ENCODE data around the gene IFNGR1.

The IFNGR1 gene

DNA sequence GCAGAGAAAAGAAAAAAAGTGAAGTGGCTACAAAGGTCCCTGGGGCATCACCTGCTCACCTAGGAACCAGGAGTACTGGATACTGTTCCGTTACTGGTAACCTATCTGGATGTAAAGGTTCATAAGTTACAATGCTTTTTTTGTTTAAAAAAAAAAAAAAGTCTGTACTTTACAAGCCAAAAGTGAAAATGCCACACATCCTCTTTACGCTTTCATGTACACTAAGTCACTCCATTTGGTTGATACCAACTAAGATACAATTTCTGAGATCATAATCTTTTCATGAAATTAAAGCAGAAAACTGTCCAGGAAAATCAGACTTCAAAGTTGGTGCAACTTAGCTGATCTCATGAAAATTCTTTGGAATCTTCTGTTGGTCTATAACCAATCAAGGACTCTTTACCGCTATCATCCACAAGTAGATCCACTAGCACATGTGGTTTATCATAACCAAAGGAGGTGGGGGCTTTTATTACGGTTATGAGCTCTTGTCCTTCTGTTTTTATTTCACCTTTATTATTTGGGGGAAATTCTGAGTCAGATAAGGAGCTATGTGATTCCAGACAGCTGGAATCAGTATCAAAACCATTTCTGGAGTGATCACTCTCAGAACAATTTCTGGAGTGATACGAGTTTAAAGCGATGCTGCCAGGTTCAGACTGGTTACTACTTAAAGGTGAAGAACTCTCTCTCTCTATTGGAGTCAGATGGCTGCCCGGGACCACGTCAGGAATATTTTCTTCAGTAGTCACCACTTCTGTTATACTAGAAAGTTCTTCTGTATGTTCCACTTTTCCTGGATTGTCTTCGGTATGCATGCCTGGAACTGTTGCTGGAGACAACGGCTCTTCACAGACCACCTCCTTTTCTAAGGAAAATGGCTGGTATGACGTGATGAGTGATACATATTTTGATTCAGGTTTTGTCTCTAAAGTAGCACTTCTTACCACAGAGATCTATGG lies 21.2 kb downstream of the IFNGR1 start:
- ATAC-seq (ENCODE audit: insufficient read depth, low read depth) = no peak
- Histone ChIP-seq H3K36me3 (ENCODE audit: insufficient read depth, low read length) (peaks cover 49% of the 10 kb centered on the region), H4K20me1 (ENCODE audit: insufficient read depth, low read length) (no peaks in the 10 kb centered on the region)

DNA sequence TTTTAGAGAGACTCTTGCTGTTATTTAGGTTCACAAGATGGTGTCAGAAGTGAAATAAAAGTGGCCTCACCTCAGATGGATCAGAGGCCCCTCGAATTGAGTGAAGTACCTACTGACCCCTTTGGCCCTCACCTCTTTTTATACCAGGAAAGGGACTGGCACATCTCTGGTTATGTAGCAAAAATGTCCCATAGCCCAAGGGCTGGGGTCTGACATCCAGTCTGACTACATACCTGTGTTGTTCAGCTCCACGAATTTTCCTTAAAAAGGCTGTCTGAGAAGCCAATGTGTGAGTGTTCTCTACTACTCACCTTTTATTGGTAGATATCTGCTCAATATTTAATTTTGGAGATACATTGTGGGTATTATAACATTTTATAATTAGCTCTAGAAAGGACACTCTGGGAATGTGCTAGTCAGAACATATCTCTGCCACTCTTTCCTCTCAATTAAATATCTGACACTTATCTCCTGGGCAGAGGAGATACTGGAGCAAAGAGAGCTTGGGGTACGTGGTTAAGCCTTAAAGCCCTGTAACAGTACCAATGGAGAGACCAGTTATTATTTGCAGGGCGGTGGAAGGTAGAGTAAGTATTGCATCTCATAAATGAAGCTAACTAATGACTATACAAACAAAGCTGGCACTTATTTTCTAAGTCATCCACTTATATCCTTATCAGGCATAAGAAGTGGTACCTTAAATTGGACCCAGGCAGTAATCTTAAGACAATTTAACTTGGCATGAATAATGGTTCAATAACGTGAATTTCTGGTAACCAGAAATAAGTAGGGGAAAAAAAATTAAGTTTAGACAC lies 25.7 kb downstream of the IFNGR1 start:
- Histone ChIP-seq H3K27me3 (ENCODE audit: insufficient read depth, low read length, poor library complexity) (no peaks in the 10 kb centered on the region), H3K27ac (ENCODE audit: low read length) (no peak overlapping the region), H3K9ac (ENCODE audit: low read depth, low read length) (no peak overlapping the region), H3K4me2 (ENCODE audit: insufficient read depth, low read length) (no peak overlapping the region), H3K79me2 (ENCODE audit: insufficient read depth, low read length) (no peaks in the 10 kb centered on the region), H2AFZ (ENCODE audit: low read depth, low read length) (no peak overlapping the region), H3K4me3 (ENCODE audit: low read depth in 1 of 2, low read length in 2 of 2) (no peak overlapping the region), H3K36me3 (ENCODE audit: insufficient read depth, low read length) (peaks cover 11% of the 10 kb centered on the region), H3K9me3 (ENCODE audit: insufficient read depth, low read length, severe bottlenecking) (peaks cover 23% of the 10 kb centered on the region), H3K4me1 (ENCODE audit: insufficient read depth, low read length) (0 out of 2 replicates have a peak, but pooled peaks cover 4% of the 10 kb centered on the region), H4K20me1 (ENCODE audit: insufficient read depth, low read length) (no peaks in the 10 kb centered on the region)
- TF ChIP-seq EZH2 (IDR thresholded peaks at IDR 0.05; ENCODE audit: borderline replicate concordance, low read depth, low read length, severe bottlenecking) = no peak
- TF ChIP-seq, protein P1, sequence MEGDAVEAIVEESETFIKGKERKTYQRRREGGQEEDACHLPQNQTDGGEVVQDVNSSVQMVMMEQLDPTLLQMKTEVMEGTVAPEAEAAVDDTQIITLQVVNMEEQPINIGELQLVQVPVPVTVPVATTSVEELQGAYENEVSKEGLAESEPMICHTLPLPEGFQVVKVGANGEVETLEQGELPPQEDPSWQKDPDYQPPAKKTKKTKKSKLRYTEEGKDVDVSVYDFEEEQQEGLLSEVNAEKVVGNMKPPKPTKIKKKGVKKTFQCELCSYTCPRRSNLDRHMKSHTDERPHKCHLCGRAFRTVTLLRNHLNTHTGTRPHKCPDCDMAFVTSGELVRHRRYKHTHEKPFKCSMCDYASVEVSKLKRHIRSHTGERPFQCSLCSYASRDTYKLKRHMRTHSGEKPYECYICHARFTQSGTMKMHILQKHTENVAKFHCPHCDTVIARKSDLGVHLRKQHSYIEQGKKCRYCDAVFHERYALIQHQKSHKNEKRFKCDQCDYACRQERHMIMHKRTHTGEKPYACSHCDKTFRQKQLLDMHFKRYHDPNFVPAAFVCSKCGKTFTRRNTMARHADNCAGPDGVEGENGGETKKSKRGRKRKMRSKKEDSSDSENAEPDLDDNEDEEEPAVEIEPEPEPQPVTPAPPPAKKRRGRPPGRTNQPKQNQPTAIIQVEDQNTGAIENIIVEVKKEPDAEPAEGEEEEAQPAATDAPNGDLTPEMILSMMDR (IDR thresholded peaks at IDR 0.05; ENCODE audit: borderline replicate concordance, extremely low read depth, low read length, poor library complexity, severe bottlenecking) = no peak
- ATAC-seq (ENCODE audit: insufficient read depth, low read depth) (no peak), DNase-seq (no peak)

More for the DNA sequence above, 21.2 kb downstream of the IFNGR1 start:
- H2AFZ ChIP-seq (ENCODE audit: low read depth, low read length) = no peak overlapping the region
- TF ChIP-seq, protein P1 (IDR thresholded peaks at IDR 0.05; ENCODE audit: borderline replicate concordance, extremely low read depth, low read length, poor library complexity, severe bottlenecking) = no peak
- TF ChIP-seq EZH2 (IDR thresholded peaks at IDR 0.05; ENCODE audit: borderline replicate concordance, low read depth, low read length, severe bottlenecking) = no peak
- H3K9me3 ChIP-seq (ENCODE audit: insufficient read depth, low read length, severe bottlenecking) = no peaks in the 10 kb centered on the region
- H3K79me2 ChIP-seq (ENCODE audit: insufficient read depth, low read length) = no peaks in the 10 kb centered on the region
- no peaks in the 10 kb centered on the region for H3K27me3 ChIP-seq (ENCODE audit: insufficient read depth, low read length, poor library complexity)
- no peak overlapping the region for H3K9ac ChIP-seq (ENCODE audit: low read depth, low read length)
- H3K4me3 ChIP-seq (ENCODE audit: low read depth in 1 of 2, low read length in 2 of 2) = no peak overlapping the region
- DNase-seq = no peak
- no peak overlapping the region for H3K4me2 ChIP-seq (ENCODE audit: insufficient read depth, low read length)
- H3K27ac ChIP-seq (ENCODE audit: low read length) = no peak overlapping the region
- H3K4me1 ChIP-seq (ENCODE audit: insufficient read depth, low read length) = 0 out of 2 replicates have a peak, but pooled peaks cover 4% of the 10 kb centered on the region

DNA sequence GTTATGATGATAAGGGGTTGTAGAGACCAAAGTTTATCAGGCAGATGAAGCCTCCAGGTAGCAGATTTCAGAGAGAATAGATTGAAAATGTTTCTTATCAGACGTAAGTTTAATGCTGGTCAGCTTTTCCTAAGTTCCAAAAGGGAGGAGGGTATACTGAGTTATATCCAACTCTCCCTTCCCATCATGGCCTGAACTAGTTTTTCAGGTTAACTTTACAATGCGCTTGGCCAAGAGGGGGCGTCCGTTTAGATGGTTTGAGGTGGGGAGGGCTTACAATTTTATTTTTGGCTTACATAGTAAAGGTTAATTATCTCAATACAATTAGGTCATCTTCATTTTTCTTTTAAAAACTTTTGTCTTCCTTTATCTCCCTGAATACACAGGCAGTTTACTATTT lies 26.4 kb downstream of the IFNGR1 start:
- ATAC-seq (ENCODE audit: insufficient read depth, low read depth) (no peak), DNase-seq (no peak)
- Histone ChIP-seq H3K9ac (ENCODE audit: low read depth, low read length) (no peak overlapping the region), H3K27me3 (ENCODE audit: insufficient read depth, low read length, poor library complexity) (no peaks in the 10 kb centered on the region), H3K27ac (ENCODE audit: low read length) (no peak overlapping the region), H3K9me3 (ENCODE audit: insufficient read depth, low read length, severe bottlenecking) (peaks cover 29% of the 10 kb centered on the region), H3K4me1 (ENCODE audit: insufficient read depth, low read length) (0 out of 2 replicates have a peak, but pooled peaks cover 4% of the 10 kb centered on the region), H3K4me2 (ENCODE audit: insufficient read depth, low read length) (no peak overlapping the region), H2AFZ (ENCODE audit: low read depth, low read length) (no peak overlapping the region), H3K36me3 (ENCODE audit: insufficient read depth, low read length) (peaks cover 4% of the 10 kb centered on the region; the same call in 1 of the 2 replicates), H3K79me2 (ENCODE audit: insufficient read depth, low read length) (no peaks in the 10 kb centered on the region), H4K20me1 (ENCODE audit: insufficient read depth, low read length) (no peaks in the 10 kb centered on the region), H3K4me3 (ENCODE audit: low read depth in 1 of 2, low read length in 2 of 2) (no peak overlapping the region)
- no peak for TF ChIP-seq EZH2 (IDR thresholded peaks at IDR 0.05; ENCODE audit: borderline replicate concordance, low read depth, low read length, severe bottlenecking)
- TF ChIP-seq, protein P1 (IDR thresholded peaks at IDR 0.05; ENCODE audit: borderline replicate concordance, extremely low read depth, low read length, poor library complexity, severe bottlenecking) = no peak

Measured in DND-41 (cell line).